Inflammatory macrophage (primary cell): ENCODE results near the gene CLIC6.

Experiments used
- DNase-seq, 2 donors: peaks; one replicate each; pipeline ENCODE4 v3.0.0-alpha.2; 2020 to 2022

Gene CLIC6

DNA sequence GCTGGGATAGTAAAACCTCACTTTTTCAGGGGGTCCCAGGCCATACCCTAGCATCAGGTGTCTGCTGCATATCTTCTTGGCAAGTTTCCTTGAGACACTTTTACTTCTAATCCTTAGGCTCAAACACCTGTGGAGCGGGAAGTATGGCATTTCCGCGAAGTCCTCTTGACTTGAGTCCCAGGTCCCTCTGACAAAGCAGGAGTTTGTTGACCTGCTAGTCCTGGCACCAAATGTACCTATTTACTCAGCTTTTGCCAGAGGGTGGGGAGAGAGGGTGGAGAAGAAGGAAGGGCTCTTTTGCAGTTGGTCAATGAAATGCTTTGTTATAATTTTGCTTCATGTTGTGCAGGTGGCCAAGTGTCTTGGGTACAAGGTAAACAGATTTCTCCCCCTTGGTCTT is 59.7 kb downstream of the CLIC6 start:
- no peak for DNase-seq

DNA sequence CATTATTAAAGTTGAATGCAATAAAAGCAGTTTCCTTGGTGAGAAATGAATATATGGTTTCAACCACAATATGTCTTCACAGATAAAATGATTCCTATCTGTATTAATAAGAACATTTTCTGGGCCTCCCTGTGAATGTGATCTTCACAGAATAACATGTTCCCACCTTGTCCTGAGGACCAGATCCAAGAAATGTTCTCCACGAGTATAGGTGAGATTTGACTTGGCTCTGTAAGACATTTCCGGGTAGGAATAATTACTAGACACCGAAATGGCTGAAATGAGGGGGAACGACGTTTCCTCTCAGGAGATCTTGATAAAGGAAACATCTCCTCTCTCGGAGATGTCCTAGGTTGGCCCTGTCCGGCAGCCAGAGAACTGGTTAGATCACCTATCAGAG is 61.4 kb downstream of the CLIC6 start:
- no peak for DNase-seq

DNA sequence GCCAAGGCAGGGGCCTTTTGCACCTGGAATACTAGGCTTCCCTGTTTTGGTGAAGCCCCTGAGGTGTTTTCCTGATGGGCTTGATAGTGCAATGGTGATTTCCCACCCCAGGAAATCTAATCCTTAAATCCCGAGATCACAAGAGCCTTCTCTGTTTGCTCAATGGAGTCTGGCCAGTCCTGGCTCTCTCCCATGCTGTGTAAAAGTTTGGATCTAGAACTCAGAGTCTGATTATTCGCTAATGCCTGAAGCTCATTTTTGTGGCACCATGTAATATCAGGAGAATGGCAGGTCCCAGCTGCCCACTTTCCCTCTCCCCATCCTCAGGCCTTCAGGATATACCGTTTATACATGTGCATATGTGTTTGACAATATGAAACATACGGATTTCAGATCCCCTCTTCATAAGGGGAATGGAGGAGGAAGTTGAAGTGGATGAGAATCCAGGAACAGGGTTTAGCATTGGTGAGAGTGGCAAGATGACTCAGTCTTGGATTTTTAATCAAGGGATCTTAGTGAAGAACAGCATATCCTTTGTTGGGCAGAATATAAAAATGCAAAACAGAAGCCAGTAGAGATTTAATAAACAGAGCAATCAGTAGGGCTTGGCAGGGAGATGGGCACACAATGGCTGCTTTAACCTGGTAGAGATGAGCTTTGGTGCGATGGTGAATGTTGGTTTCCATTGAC is 62.1 kb downstream of the CLIC6 start:
- DNase-seq = no peak

DNA sequence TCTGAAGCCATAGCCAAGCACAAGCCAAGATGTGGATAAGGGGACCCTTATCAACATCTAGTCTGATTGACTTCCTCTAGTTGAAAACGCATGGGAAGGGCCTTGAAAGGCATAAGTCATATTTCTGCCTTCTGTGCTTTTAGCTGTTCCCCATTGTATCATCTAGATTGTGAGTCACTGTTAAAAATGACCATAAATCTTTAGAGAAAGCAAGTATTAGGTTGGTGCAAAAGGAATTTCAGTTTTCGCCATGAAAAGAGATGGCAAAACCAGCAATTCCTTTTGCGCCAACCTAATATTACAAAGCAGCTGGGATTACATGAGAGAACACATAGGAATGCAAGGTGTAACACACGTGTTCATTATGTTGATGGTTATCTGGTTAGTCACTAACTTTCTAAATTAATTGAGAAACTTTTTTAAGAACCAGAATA is 63.6 kb downstream of the CLIC6 start:
- DNase-seq = no peak

DNA sequence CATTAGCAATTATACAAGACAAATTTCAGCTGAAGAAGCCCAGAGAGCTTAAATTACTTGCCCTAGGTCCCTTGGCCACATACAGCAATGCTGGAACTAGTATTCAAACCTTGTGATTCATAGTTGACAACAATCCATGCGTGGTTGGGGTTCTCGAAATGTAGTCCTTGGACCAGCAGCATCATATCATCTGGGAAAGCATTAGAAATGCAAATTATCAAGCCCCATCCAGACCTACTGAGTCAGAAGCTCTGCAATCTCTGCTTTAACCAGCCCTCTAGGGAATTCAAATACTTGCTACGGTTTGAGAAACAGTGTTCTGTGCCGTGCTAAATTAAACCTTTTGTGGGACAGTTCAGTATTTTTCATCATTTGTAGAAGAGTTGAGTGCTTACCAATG is 65.1 kb downstream of the CLIC6 start:
- no peak for DNase-seq

DNA sequence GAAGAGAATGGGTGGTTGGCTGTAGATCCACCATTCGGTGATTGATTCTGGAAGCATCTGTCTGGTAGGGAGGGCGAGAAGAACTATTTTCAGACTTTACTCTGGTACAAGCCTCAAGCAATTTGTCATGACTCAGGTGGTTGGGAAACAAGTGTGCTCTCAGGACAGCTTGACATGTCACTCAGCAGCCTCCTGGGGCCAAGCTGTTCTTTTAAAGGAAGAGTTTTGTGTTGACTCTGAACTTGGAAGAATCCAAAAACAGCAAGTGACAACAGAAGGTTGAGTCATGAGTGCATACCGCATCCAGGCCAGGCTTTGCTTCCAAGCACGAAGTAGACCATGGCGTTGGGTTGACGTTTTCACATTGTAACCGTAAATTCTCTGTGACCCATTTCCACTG is 65.9 kb downstream of the CLIC6 start:
- no peak for DNase-seq

DNA sequence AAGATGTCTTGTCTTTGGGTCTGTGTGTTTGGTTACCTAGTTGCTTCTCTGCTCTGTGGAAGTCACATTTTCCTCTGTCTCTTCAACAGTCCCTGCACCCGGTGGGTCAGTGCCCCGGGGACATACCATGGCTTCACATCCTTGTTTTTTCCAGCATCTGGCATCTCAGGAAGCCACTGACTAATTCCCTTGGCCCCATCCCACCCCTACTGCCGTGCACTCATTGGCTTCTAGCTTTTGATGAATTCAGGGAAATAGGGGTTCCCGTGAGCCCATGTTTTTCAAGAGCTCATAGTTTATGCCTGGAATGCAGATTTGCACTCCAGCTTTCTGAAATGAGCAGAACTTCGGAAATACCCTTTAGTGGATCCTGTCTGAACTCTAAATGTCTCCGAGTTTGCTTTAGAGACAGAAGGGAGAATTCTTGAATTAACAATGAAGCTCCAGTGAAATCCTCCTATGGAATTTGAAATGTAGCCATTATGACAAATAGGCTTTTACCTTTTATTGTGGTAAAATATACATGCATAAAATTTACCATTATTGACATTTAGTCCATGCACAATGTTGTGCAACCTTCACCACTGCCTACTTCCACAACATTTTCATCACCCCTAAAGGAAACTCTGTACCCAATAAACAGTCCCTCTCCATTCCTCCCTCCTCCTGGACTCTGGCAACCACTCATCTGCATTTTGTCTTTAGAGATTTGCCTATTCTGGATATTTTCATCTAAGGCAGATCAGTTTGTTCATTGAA is 67.5 kb downstream of the CLIC6 start:
- DNase-seq = no peak

DNA sequence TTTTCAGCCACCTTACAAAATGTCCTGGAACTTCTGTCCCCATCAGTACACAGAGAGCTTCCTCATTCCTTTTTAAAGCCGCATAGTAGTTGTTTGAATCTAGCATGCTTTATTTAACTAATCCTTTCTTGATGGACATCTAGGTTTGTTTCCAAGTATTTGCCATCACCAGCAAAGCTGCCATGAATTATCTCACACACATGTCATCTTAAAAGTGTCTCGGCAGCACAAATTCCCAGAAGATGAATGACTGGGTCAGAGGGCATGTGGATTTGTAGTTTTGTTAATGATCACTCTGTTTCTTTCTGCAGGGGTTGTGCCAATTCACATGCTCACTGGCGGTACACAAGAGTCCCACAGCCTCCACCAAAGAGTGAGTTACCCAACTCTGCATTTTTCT is 68.3 kb downstream of the CLIC6 start:
- DNase-seq = no peak

DNA sequence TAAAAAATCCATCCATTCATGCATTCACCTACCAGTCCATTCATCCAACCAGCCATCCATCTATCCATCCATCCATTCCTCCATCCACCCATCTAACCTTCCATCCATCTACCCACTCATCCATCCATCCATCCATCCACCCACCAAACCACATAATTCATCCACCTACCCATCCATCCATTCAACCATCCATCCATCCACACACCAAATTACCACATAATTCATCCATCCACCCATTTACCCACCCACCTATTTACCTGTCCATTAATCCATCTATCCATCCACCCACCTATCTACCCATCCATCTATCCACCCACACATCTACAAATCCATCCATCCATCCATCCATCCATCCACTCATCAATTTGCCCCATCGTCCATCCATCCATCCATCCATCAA is 71.4 kb downstream of the CLIC6 start:
- no peak for DNase-seq

DNA sequence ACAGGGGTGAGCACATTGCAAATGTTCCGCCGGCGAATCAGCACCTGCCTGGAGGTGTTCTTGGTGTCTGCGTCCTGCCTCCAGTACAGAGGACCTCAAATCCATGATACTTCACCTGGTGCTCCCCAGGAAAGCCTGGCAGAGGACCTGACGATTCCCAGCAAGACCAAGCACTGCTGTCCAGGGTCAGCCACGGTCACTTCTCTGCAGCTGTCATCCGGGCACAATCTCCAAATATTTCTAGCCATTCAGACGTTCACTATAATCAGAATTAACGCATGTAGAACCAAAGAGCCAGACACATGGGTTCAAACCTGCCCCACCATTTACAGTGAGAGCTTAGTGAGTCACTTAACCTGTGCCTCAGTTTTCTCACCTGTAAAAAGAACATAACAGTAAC is 74.5 kb downstream of the CLIC6 start:
- no peak for DNase-seq

DNA sequence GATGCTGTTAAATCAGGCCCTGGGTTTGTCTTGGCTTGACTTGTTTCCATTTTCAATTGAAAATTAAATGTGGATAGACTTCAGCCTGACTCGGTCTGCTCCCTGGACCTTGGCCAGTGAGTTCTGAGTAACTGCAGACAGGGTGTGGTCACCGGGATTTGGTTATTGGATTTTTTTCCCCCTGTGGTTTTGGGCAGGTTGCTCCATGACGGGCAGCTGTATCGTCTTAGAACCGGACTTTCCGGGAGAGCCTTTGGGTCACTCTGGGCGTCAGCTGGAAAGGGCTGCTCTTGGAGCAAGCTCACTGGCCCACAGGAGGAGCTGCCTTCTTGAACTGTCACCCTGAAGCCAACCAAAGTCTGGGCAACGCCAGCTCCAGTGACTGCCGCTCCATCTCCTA is 75.0 kb downstream of the CLIC6 start:
- DNase-seq = no peak

DNA sequence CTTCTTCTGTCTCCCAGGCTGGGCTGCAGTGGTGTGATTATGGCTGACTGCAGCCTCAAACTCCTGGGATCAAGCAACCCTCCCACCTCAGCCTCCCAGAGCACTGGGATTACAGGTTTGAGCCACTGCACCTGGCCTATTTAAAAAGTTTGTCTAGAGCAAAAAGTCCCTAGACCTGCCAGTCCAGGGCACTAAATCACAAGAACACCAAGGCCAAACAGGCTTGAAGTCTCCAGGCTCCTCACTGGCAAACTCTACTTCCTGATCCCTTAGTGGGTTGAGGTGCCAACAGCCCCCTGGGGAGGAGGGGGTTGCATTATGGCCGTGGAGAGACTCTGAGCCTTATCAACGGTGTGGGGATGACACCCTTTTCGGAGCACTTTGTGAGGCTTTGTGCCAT is 76.0 kb downstream of the CLIC6 start:
- no peak for DNase-seq

DNA sequence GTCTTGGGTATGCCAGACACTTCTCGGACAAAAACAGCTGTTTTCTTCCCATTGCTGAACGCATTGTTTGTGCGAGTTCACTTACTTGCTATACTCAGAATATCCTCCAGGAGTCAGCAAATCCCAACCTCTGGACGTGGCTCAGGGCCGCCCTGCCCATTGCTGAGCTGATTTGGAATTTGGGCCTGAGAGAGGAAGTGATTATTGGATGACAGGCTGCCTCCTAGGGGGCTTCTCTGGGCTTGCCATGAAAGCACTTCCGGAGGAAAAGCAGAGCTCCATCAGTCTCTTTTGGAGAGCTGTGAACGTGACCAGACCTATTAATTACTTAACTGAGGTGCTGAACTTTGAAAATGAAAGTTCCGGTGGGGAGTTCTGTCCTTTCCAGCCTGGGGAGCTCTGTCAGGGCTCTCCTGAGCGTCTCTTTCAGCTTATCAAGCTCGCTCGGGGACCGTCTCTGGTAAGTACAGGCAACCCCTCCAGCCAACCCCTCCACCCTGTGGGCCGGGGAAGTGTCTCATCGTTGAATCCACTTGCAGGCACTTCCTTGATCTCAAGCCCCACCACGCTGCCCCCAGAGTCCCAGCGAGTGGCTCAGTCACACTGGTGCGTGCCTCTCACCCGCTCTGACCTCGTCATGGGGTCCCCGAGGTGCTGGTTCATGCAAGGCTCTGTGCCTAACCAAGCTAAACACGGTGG is 76.9 kb downstream of the CLIC6 start:
- DNase-seq = peak; percentile 84 to 87

DNA sequence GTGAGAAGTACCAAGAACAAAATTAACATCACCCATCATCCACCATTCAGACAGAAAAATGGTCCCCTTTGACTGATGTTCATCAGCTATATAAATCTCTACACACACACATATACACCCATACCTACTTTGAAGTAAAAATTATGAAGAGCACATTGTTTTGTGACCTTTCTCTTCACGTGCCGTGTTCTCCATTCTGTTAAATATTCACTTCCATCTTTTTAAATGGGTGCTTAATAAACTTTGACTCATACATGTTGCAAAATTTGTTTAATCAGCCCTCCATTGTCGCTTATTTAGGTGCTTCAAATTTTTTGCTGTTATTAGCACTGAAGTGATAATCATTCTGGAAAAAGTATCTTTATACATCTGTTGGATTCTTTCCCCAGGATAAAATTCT is 80.1 kb downstream of the CLIC6 start:
- DNase-seq = no peak

DNA sequence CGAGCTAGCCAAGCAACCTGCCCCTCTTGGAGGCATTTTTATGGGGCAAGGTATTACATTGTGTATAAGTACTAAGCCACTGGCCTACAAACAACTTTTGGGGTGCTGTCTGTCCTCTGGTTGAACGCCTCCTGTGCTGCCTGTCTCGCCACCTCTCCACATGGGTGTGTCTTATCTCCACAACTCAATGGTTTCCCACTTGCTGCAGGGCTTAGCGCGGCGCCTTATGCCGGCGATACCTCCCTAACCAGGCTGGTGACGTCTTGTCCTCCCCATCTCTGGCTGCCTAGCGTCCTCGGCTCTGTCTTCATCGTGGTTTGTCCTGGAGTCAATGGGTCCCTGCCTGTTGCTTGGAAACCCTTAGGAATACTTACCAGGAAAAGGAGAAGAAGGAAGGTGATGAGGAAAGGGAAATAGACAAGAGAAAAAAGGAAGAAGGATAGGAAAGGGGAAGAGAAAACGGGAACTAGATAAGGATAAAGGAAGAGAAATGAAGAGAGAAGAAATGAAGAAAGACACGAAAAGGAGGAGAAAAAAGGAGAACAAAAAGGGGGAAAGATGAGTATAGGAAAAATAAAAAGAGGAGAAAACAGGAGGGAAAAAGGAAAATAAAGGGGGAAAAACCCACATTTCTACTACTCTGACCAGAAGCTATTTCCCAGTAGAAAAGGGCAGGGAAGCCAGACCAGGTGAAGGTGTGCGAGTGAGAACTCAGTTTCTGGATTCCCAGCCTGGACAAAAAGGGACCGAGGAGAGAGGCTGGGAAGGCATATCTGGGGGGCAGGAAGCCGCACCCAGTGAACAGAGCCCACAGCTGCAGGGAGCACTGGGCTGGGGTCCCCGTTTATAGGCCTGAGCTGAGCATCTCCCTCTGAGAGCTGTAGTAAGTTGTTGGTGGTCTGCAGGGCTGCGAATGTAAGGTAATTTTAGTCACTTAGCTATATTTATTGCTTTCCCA is 86.2 kb downstream of the CLIC6 start:
- no peak for DNase-seq

DNA sequence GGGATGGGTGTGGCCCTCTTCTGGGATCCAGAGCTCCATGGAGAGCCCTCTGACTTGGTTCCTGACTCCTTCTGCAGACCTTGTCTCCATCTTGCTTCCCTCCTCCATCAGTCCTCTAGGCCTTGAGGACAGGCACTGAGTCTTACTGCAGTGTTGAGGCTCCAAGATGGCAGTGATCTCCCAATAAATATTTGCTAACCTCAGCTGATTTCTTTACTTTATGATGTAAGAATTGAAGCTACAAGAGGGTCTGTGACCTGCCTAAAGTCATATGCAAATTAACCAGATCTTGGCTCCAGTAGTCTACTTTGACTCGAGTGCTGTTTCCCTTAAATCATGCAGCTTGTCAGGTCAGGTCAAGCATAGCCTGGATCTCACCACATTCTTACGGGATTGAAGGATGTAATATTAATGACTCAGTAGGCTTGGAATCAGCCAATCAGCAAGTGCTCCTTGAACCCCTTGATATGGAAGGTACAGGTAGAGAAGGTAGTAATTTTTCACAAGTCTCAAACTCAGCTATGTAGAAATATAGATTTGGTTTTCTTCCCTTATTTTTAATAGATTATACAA is 93.0 kb downstream of the CLIC6 start:
- no peak for DNase-seq

DNA sequence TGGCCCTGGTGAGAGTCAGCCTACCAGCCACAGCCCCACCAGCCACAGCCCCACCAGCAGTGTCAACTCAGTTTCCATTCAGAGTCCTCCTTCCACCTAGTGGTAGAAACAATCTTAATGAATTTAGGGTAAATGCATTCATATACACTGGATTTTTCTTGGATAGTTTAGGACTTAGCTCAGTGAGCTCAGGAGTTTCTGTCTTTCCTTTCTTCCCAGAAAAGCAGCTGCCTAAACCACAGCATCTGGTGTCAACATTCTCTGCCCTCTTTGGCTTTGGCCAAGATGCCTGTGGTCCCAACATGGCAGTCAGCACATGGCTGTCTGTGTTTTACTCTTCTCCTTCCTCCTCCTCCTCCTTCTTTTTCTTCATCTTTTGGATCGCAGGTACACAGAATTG is 94.0 kb downstream of the CLIC6 start:
- DNase-seq = no peak

DNA sequence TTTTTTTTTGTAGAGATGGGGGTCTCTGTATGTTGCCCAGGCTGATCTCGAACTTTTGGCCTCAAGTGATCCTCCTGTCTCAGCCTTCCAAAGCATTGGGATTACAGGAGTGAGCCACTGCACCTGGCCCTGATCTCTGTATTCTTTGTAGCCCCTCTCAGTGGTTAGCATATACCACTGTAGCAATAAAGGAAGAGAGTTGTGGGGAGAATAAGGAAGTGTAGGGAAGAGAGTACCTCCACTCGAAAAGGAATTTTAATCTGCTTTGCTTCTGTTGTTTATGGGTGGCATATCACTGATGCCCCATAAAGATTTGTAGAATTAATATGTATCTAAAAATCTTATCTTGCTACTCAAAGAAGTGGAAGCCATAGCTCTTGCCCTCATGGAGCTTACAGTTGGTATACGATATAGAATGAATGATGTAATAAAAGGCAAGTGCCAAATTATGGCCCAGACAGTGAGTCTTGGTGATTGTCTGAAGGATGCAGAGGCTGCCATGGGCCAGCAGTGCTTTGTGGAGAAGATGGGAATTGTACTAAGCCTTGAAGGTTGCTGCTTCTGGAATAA is 96.0 kb downstream of the CLIC6 start:
- no peak for DNase-seq

DNA sequence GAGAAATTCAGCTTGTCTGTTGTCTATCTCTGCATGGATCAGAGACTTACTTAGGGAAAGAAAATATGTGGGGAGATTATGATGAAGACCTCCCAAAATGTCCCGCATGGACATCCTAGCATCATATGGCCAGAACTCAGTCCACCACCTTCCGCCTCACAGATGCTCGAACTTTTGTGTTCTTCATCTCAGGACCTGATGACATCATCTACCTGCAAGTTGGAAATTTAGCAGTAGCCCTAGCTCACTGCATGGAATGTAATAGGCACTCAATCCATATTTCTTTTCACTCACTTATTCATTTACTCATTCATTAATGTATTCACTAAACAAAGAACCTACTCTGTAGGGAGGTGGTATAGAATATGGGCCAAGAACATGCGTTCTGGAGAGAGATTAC is 96.8 kb downstream of the CLIC6 start:
- no peak for DNase-seq

DNA sequence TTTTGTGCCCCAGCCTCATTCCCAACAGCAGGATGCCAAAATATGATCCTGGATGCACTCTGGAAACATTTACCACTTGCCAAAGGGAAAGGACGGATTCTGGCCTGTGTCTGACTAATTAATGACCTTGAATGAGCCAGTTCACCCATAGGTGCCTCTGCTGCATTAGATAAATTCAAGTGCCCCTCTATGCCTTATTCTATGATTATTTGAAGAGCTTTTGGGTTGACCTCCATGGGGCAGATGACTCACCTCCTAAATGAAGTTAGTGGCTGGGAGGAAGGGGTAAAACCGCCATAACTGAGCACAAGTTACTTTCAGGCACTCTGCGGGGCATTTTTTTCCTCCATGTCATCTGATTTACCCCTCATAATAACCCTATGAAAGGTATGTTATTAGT is 98.1 kb downstream of the CLIC6 start:
- DNase-seq = no peak
